NCI-H526 treated with DMSO at 0.1 percent for 48 hours (cell line): ENCODE results near the gene NSD2.

ENCODE experiments used
- DNase-seq: peaks from one replicate; lab custom pipeline; 2025; lab: John Stamatoyannopoulos, UW

NSD2 gene

DNA sequence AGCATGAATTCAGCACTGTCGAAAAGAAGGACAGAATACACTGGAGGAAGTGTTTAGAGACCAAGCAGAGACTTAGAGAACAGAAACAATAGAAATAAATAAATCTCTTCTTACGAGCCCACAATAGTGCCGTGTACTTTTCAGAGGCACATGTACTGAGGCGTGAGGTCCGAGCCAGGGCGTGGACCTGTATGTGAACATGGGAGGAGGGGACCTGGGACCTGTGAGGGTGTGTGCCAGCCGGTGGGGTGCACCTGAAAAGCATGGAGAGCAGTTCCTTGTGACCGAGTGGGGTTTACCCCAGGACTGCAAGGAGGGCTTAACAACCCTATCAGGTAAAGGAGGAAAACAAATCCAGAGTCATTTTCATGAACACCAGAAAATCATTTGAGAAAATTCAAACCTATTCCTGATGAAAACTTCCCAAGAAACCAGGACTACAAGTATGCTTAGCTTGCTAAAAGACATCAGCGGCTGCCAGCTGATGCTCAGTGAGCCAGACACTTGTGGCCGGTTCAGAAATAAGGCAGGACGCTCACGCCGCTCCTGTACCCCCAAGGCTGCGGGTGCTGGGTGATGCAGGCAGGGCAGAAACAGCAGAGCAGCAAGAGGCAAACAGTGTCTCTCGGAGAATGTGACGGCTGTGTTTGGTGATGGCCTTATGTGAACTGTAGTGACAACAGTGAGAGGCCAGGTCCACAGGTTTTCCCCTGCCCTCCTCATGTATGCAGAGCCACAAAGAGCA, 100.4 kb downstream of the NSD2 start:
- DNase-seq, result no peak

DNA sequence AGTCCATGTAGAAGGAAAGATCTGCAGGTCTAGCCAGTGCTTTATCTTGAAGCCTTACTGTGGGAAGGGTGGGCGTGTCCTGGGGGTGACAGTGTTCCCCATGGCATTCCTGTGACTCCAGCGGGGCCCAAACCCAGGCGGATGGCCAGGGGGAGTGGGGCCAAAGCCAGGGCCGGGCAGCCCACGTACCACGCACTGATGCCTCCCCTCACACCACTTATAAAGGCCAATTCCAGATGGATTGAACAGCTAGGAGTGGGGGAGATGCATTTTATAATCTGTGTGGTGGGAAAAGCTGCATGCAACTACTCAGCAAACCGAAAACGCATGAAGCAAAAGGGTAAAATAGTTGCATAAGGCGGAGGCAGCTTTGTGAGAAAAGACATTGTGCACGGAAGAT, 101.2 kb downstream of the NSD2 start:
- no peak for DNase-seq

GRCh38 chr4:1973218-1973617, 102.0 kb downstream of the NSD2 start:
- no peak for DNase-seq

- DNase-seq, result no peak
Observed at GRCh38 chr4:1973661-1974060, 102.5 kb downstream of the NSD2 start.

DNA sequence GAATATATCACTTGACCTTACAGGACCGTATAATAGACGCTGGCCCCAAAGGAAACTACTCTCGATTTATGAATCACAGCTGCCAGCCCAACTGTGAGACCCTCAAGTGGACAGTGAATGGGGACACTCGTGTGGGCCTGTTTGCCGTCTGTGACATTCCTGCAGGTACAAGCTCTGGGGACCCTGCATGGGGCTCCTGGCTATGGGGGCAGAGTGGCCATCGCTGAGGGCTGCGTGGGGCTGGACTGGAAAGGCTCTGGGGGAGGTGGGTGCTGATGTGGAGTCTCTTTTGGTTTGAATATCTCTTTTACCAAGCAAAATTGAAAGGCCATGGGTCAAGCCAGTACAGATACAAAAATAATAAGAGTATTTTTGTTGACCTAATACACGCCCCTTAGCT, 103.6 kb downstream of the NSD2 start:
- no peak for DNase-seq

GRCh38 chr4:1975391-1975801, 104.2 kb downstream of the NSD2 start:
- no peak for DNase-seq

DNA sequence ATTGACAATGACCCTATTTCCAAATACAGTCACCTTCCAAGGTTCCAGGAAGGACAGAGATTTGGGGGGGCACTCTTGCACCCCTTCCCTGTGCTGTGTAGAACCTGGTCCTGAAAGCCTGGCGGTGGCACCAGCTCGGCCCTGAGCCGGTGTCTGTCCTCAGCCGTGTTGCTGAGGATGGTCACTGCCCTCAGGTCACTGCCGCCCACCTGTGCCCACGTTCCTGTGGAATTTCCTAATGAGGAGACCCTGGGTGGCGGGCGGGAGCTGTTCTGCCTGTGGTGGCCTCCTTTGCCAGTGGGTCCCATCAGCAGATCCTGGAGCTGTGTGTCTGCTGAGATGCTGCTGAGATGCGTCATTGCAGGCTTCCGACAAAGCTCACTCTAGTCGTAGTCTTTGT, 104.7 kb downstream of the NSD2 start:
- DNase-seq, result no peak

GRCh38 chr4:1976416-1977352, 105.5 kb downstream of the NSD2 start:
- DNase-seq, result no peak

GRCh38 chr4:1978226-1978625, 107.0 kb downstream of the NSD2 start:
- no peak for DNase-seq

GRCh38 chr4:1978741-1979476, 107.7 kb downstream of the NSD2 start:
- no peak for DNase-seq

- DNase-seq, result no peak
Observed at GRCh38 chr4:1979477-1980196, 108.4 kb downstream of the NSD2 start.

GRCh38 chr4:1980561-1981041, 109.4 kb downstream of the NSD2 start:
- DNase-seq, result no peak

DNA sequence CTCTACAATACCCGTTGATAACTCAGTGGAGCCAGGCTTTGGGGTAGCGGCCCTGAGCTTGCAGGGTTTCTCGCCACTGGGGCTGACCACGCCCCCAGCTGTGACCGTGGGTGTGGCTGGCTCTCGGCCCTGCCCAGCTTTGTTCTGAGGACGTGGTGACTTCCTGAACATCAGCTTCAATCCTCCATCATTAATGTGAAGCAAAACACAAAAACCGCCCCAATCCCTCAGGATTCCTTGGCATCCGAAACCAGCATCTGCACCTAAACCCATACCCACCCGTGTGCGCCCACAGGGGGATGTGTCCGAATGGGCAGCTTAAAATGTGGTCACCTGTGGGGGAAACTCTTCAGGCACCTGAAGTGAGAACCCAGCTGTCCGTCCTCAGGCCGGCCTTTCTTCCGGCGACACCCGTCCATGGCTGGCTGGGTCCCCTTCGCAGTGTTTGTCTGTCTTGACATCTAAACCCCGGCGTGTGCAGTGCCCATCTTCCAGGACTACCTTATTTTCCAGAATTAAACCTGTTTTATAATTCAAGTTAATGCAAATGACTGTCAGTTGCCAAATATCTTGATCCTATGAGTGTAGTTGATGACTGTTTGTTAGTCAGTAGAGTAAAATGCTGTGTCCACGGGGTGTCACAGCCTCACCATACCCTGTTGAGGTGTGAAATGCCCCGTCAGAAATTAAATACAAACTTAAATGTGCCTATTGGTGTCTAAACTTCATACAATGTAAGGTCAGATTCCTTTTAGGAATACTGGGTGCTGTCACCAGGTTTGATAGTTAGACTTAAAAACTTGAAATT, 110.3 kb downstream of the NSD2 start:
- no peak for DNase-seq

DNA sequence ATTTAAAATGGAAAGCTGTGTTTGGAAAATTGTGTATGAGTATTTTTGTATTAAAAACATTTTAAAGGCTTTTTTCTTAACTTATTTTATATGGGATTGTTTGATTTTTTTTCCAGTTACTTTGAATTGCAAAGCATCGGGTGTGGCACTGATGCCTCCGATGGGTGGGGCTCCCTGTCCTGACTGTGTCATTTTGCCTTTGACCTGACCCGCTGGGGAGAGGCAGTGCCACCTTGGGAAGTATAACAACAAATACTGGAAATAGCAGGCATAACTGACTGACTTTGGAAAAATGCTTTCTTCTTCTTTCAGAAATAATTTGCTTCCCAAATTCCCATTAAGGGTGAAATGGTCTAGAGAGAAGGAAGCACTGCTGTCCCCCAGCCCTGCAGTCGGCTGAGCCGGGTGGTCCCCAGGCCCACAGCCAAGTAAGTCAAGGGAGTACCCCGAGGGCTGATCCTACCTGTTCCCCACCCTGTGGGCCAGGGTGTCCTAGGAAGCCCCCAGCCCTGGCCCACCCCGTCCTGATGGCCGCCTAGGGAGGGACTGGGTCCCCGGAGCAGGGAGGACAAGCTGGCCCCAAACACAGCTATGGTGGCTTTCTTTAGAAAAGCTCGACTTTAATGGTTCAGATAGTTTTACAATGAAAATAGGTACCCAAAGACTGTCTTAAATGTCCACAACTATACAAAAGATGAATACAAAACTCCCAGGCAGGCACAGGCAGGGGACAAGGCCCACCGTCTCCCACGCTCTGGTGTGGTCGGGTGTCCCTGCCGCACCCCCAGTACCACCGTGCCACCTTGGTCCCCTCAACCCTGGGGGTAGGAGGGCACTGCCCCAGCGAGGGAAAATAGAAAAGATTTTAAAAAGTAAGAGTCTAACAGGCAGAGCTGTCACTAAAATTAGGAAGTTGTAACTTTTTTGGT, 111.2 kb downstream of the NSD2 start:
- no peak for DNase-seq

GRCh38 chr4:1983053-1983845, 112.1 kb downstream of the NSD2 start:
- no peak for DNase-seq

- DNase-seq, result no peak
Observed at GRCh38 chr4:1983846-1984405, 112.7 kb downstream of the NSD2 start.

GRCh38 chr4:1984406-1985191, 113.4 kb downstream of the NSD2 start:
- DNase-seq, result no peak

DNA sequence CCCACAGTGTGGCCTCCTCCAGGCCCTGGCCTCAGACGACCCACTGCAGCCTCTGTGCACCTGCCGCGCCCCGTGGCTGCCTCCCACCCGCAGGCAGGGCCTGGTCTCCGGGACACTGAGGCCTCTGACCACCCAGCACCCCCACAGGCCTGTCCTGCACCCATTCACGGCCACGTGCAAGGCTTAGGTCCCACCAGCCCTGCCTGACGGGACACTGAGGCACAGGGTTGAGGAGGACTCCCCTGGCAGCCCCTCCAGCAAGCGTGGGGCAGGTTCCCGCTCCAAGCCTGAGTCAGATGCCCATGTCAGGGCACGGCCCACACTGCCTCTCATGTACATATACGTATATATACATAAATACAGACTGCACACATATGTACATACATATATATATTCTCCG, 114.1 kb downstream of the NSD2 start:
- DNase-seq, result no peak
